SK-N-MC (cell line): Measurements from ENCODE around the gene OCIAD2.
"Not testable (repeated sequence)": the region's sequence is repeated elsewhere in the genome, so short reads cannot be mapped to it uniquely, and the experiment has no call there.

ENCODE experiments used
- DNase-seq: peaks from one replicate; pipeline ENCODE4 v3.0.0-alpha.2; 2011; ENCODE audit warnings: low read depth, low spot score
- H3K27ac ChIP-seq: fragments of 200-600 bp; sonication (generic); 2 replicates; pipeline ENCODE4 v1.5.1; 2016; ENCODE audit warnings: mixed run types
- H3K36me3 ChIP-seq: fragments of 200-600 bp; sonication (generic); 2 replicates; pipeline ENCODE4 v1.6.1; 2017; ENCODE audit warnings: antibody characterized with exemption, low read length, mixed read lengths; ENCODE audit not compliant: insufficient read depth
- H3K4me3 ChIP-seq: fragments of 200-600 bp; sonication (generic); 2 replicates; pipeline ENCODE4 v1.5.1; 2016
- H3K9ac ChIP-seq: fragments of 200-600 bp; sonication (generic); 2 replicates; pipeline ENCODE4 v1.8.0; 2017; ENCODE audit warnings: mixed run types, mixed read lengths; ENCODE audit not compliant: insufficient read length
- H3K9me3 ChIP-seq: fragments of 200-600 bp; sonication (generic); 2 replicates; pipeline ENCODE4 v1.6.1; 2017; ENCODE audit warnings: low read depth, mild to moderate bottlenecking, antibody characterized with exemption, low read length, moderate library complexity, mixed read lengths
- EZH2 ChIP-seq: fragments of 200-600 bp; sonication (generic); IDR thresholded peaks from one replicate; pipeline ENCODE4 v1.6.1; 2017; ENCODE audit warnings: antibody characterized with exemption
- FOXP2 ChIP-seq: optimal IDR thresholded peaks from 2 replicates; pipeline ENCODE3; 2011; ENCODE audit warnings: mild to moderate bottlenecking, moderate library complexity; ENCODE audit not compliant: insufficient read depth; ENCODE audit errors: extremely low read length, control extremely low read depth
- POLR2AphosphoS5 ChIP-seq: IDR thresholded peaks from 2 replicates; pipeline ENCODE4 v1.6.1; 2012; ENCODE audit warnings: mild to moderate bottlenecking, low read depth, low read length, borderline replicate concordance

The OCIAD2 gene

DNA sequence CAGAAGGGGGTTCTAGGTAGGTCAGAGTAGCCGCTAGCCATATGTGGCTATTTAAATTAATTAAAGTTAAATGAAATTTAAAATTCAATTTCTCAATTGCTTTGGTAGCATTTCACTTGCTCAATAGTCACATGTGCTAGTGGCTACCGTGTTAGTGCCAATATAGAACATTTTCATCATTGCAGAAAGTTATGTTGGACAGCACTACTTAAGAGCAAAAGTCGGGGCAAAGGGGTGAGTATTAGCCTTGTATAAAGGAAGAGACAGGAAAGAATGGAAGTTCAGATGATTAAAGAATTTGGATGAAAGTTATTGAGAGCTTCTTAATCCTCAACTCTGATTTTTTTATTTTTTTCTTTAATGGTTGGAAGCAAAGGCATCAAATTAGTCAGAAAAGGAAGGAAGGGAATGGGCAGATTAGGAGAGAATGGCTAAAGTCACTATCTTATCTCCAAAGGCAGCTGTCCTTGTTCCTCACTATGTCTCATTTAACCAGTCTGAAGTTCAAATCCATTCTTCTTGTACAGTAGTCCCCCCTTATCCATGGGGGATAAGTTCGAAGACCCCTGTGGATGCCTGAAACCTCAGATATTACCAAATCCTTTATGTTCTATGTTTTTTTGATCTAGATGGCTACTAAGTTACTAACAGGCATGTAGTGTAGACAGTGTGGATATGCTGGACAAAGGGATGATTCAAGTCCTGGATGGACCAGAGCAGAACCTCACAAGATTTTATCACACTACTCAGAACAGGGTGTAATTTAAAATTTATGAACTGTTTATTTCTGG, 52.8 kb downstream of the OCIAD2 start:
- no peak for TF ChIP-seq FOXP2
- no peaks in the 10 kb centered on the region for H3K9me3 ChIP-seq
- H3K27ac ChIP-seq = 0 out of 2 replicates have a peak overlapping the region, but pooled peaks have one; percentile 13
- DNase-seq = no peak
- H3K4me3 ChIP-seq = no peak overlapping the region
- no peak overlapping the region for H3K9ac ChIP-seq
- peaks cover 61% of the 10 kb centered on the region for H3K36me3 ChIP-seq

DNA sequence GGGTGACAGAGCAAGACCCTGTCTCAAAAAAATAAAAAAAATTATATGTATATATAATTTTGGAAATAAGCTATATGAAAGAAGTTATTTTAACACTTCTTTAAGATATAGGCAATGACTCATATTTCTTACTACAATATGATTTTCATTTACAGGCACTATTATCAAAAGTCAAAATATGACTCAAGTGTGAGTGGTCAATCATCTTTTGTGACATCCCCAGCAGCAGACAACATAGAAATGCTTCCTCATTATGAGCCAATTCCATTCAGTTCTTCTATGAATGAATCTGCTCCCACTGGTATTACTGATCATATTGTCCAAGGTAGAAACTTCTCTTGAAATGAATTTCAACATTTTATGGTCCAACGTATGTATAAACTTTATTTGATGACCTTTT, 54.9 kb downstream of the OCIAD2 start:
- no peak overlapping the region for H3K27ac ChIP-seq
- no peaks in the 10 kb centered on the region for H3K9me3 ChIP-seq
- TF ChIP-seq EZH2 = no peak
- TF ChIP-seq FOXP2 = no peak
- no peak for TF ChIP-seq POLR2AphosphoS5
- H3K9ac ChIP-seq = no peak overlapping the region
- H3K36me3 ChIP-seq = peaks cover 62% of the 10 kb centered on the region
- DNase-seq = no peak
- no peak overlapping the region for H3K4me3 ChIP-seq

- peaks cover 75% of the 10 kb centered on the region for H3K36me3 ChIP-seq
- not testable (repeated sequence) for H3K9ac ChIP-seq, DNase-seq, H3K9me3 ChIP-seq, H3K27ac ChIP-seq, H3K4me3 ChIP-seq
These were observed 57.8 kb downstream of the OCIAD2 start for GRCh38 chr4:48848799-48849198.

DNA sequence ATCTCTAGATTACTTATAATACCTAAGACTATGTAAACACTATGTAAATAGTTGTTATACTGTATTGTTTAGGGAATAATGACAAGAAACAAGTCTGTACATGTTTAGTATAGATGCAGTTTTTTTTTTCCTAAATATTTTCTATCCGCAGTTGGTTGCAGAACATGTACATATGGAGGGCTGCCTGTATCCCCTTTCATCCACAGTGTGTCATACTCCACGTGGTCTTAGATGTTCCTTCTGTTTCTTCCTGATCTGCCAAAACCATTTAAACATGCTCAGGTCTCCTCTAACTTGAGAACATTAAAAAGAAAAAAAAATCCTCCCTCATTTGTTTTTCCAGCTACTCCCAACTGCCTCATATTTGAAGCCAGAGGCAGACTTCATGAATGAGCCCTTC, 61.7 kb downstream of the OCIAD2 start:
- no peaks in the 10 kb centered on the region for H3K9me3 ChIP-seq
- no peak for TF ChIP-seq EZH2
- TF ChIP-seq POLR2AphosphoS5 = no peak
- no peak for TF ChIP-seq FOXP2
- H3K36me3 ChIP-seq = peaks cover 81% of the 10 kb centered on the region
- H3K4me3 ChIP-seq = no peak overlapping the region
- no peak overlapping the region for H3K27ac ChIP-seq
- H3K9ac ChIP-seq = no peak overlapping the region
- no peak for DNase-seq

GRCh38 chr4:48841045-48841827, 65.3 kb downstream of the OCIAD2 start:
- no peak for DNase-seq
- H3K27ac ChIP-seq = no peak overlapping the region
- H3K9ac ChIP-seq = no peak overlapping the region
- no peak for TF ChIP-seq EZH2
- peaks cover 85% of the 10 kb centered on the region for H3K36me3 ChIP-seq
- H3K4me3 ChIP-seq = no peak overlapping the region
- H3K9me3 ChIP-seq = no peaks in the 10 kb centered on the region

DNA sequence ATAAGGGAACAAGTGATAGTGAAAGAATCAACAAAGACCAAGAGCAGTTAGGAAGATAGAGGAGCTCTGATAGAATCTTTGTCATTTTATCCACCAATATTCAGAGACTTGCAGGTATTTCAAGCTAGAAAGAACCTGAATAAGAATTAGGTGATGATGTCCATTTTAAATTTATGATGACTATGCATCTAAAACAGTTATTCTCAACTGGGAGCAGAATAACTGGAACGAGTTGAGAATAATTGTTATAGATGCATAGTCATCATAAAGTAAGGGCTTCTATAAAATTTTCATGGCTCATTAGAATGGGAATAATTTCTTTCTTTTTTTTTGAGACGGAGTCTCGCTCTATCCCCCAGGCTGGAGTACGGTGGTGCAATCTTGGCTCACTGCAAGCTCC, 69.9 kb downstream of the OCIAD2 start:
- Histone ChIP-seq H3K9ac (no peak overlapping the region), H3K36me3 (peaks cover 82% of the 10 kb centered on the region), H3K4me3 (no peak overlapping the region), H3K9me3 (no peaks in the 10 kb centered on the region), H3K27ac (no peak overlapping the region)
- no peak for TF ChIP-seq POLR2AphosphoS5
- no peak for TF ChIP-seq EZH2
- TF ChIP-seq FOXP2 = no peak
- no peak for DNase-seq
